C4-2B (cell line): ENCODE results near the gene SNX14.

Experiments
- ZFX ChIP-seq: fragments of 450-650 bp; IDR thresholded peaks from 2 replicates; pipeline ENCODE4 v1.6.1; 2017
- TF ChIP-seq, protein P1 (sequence below): fragments of 450-650 bp; conservative IDR thresholded peaks from 2 replicates; pipeline ENCODE4 v1.5.1; 2017; ENCODE audit warnings: mild to moderate bottlenecking

DNA sequence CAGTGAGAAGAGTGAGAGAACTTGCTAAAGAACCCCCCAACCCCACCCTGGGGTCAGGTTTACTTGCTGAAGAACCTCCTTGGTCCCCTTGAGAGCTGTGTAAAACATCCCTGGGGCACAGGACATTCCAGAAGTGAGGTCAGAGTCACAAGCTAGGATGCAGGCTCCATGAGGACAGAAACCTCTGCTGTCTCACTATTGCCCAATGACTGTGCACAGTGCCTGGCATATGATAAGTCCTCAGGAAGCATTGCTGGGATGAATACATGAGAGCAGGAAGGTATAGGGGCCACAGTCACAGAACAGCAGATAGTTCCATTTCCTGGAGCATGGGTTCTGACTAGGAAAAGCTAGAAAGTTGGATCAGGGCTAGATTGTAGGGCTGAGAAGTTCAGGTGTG is 125.3 kb downstream of the SNX14 start:
- TF ChIP-seq, protein P1, sequence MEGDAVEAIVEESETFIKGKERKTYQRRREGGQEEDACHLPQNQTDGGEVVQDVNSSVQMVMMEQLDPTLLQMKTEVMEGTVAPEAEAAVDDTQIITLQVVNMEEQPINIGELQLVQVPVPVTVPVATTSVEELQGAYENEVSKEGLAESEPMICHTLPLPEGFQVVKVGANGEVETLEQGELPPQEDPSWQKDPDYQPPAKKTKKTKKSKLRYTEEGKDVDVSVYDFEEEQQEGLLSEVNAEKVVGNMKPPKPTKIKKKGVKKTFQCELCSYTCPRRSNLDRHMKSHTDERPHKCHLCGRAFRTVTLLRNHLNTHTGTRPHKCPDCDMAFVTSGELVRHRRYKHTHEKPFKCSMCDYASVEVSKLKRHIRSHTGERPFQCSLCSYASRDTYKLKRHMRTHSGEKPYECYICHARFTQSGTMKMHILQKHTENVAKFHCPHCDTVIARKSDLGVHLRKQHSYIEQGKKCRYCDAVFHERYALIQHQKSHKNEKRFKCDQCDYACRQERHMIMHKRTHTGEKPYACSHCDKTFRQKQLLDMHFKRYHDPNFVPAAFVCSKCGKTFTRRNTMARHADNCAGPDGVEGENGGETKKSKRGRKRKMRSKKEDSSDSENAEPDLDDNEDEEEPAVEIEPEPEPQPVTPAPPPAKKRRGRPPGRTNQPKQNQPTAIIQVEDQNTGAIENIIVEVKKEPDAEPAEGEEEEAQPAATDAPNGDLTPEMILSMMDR: no peak
- no peak for TF ChIP-seq ZFX
